ENCODE measurements around the gene HDAC4. TPM values are rescaled to one million over a fixed set of nuclear protein-coding genes. Genes with fewer than 3 reads are reported as not detected.

Gene HDAC4
- total and polyA plus RNA-seq, 2 of the 8 experiments (the other 6 are each of a cell fraction or from before 2014, with no cell fraction given), result 15.4 to 31.5 TPM

DNA sequence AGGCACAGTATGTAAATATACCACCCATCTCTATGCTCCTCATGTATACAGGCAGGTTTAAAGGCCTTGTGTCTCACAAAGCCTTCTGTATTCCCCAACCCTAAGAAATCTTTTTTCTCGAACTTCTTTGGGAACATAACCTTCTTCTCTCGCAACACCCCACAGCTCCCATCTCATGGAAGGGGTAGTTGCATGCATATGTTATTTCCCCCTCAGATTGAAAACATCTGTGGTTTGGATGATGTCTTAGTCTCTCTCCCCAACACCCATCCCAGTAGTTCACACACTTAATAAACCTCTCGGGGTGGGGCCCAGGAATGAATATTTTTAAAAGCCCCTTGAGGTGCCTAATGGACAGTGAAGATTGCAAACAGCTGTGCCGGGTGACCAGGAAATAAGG lies 21.0 kb upstream of the HDAC4 start:
- Histone ChIP-seq H3K18ac (ENCODE audit: extremely low read depth, low read length) (no peak overlapping the region), H3K79me1 (ENCODE audit: low read depth, low read length) (no peaks in the 10 kb centered on the region), H2AFZ (ENCODE audit: low read length) (no peak overlapping the region), H2BK12ac (ENCODE audit: low read depth, low read length) (no peak overlapping the region), H2BK5ac (ENCODE audit: low read depth, low read length) (no peak overlapping the region), H3K56ac (replicated peaks; ENCODE audit: insufficient read length, low read depth, low read length) (no peak overlapping the region), H3K36me3 (ENCODE audit: control insufficient read depth in 2 of 4, insufficient read depth in 4 of 4, low read length in 3 of 4) (no peaks in the 10 kb centered on the region), H3K14ac (ENCODE audit: insufficient read length) (no peak overlapping the region), H3K4me2 (ENCODE audit: insufficient read depth in 1 of 2, low read depth in 2 of 2, low read length in 2 of 2) (no peak overlapping the region), H3K27me3 (replicated peaks in 1 of 4; ENCODE audit: control insufficient read depth in 3 of 4, extremely low read depth in 1 of 4, insufficient read depth in 3 of 4, low read length in 3 of 4) (no peaks in the 10 kb centered on the region), H2BK20ac (ENCODE audit: low read length) (no peak overlapping the region), H3K4me1 (replicated peaks in 1 of 4; ENCODE audit: control insufficient read depth in 3 of 4, insufficient read depth in 4 of 4, low read length in 3 of 4) (peaks cover 0 to 2% (median 0%) of the 10 kb centered on the region in 4 experiments; a peak in 1 of 7 replicates), H3K4ac (replicated peaks; ENCODE audit: insufficient read length, low read depth, low read length) (no peak overlapping the region), H3K4me3 (ENCODE audit: extremely low read depth in 1 of 4, insufficient read depth in 2 of 4, low read depth in 3 of 4, low read length in 4 of 4) (no peak overlapping the region), H3K9ac (replicated peaks in 1 of 4; ENCODE audit: extremely low read depth in 1 of 4, low read depth in 3 of 4, low read length in 3 of 4) (no peak overlapping the region), H4K8ac (ENCODE audit: extremely low read depth, insufficient read depth, low read length) (no peak overlapping the region), H2AK5ac (ENCODE audit: low read depth, low read length) (no peak overlapping the region), H3K27ac (ENCODE audit: low read depth, low read length) (no peak overlapping the region), H2BK15ac (ENCODE audit: low read length) (no peak overlapping the region), H3K9me3 (ENCODE audit: insufficient read depth in 2 of 2, low read depth in 1 of 2, low read length in 1 of 2) (no peaks in the 10 kb centered on the region), H4K20me1 (replicated peaks in 1 of 2; ENCODE audit: control insufficient read depth in 1 of 2, insufficient read depth in 2 of 2, low read length in 2 of 2) (no peaks in the 10 kb centered on the region), H4K91ac (replicated peaks; ENCODE audit: insufficient read length, low read length) (no peak overlapping the region), H3K23me2 (ENCODE audit: low read depth, low read length) (no peaks in the 10 kb centered on the region), H3K23ac (ENCODE audit: insufficient read length) (no peak overlapping the region), H3K79me2 (ENCODE audit: control insufficient read depth in 1 of 2, insufficient read depth in 2 of 2, low read length in 2 of 2) (no peaks in the 10 kb centered on the region), H4K5ac (ENCODE audit: insufficient read length, low read depth, low read length) (no peak overlapping the region), H2BK120ac (replicated peaks; ENCODE audit: low read depth, low read length) (no peak overlapping the region)
- CTCF ChIA-PET (ENCODE audit: partially characterized antibody), result no interaction called here
- no peak for FAIRE-seq
- no peak for TF ChIP-seq TCF12 (IDR thresholded peaks at IDR 0.05; ENCODE audit: low read depth, low read length)
- POLR2A ChIA-PET (ENCODE audit: partially characterized antibody), result no interaction called here
- WGBS, 2 experiments (ENCODE audit: extremely low coverage in 1 of 2, insufficient coverage in 1 of 2, insufficient read length in 1 of 2, insufficient replicate concordance in 2 of 2, low coverage in 1 of 2, low lambda C conversion rate in 2 of 2, missing lambda C conversion rate in 1 of 2), result 84% methylated on average over 4 of the region's 4 CpGs; no CpG with 5 or more reads in 1 of the 2 experiments
- DNase-seq (ENCODE audit: low read depth in 1 of 2, low spot score in 2 of 2), result no peak

Data from H1 (cell line).